ENCODE measurements around the gene SPRING1.

Gene SPRING1

GRCh38 chr12:116709768-116710167 lies 28.1 kb downstream of the SPRING1 start:
- DNase-seq: no peak

GRCh38 chr12:116708826-116709756 lies 28.8 kb downstream of the SPRING1 start:
- DNase-seq: peak; percentile 63

- no peak for DNase-seq
Measured at GRCh38 chr12:116707751-116708150, 30.1 kb downstream of the SPRING1 start.

GRCh38 chr12:116703214-116703795 lies 34.6 kb downstream of the SPRING1 start:
- DNase-seq: peak; percentile 47

- DNase-seq: no peak
Measured at GRCh38 chr12:116701432-116701831, 36.4 kb downstream of the SPRING1 start.

- no peak for DNase-seq
Measured at GRCh38 chr12:116700066-116700465, 37.8 kb downstream of the SPRING1 start.

- DNase-seq: no peak
Measured at GRCh38 chr12:116698554-116699075, 39.3 kb downstream of the SPRING1 start.

GRCh38 chr12:116698116-116698515 lies 39.8 kb downstream of the SPRING1 start:
- no peak for DNase-seq

GRCh38 chr12:116697716-116698115 lies 40.2 kb downstream of the SPRING1 start:
- peak; percentile 48 for DNase-seq

- no peak for DNase-seq
Measured at GRCh38 chr12:116697305-116697704, 40.6 kb downstream of the SPRING1 start.

GRCh38 chr12:116695464-116695725 lies 42.5 kb downstream of the SPRING1 start:
- DNase-seq: no peak

GRCh38 chr12:116694653-116695463 lies 43.0 kb downstream of the SPRING1 start:
- DNase-seq: no peak

- DNase-seq: peak; percentile 40
Measured at GRCh38 chr12:116693286-116694227, 44.3 kb downstream of the SPRING1 start.

GRCh38 chr12:116692605-116693004 lies 45.3 kb downstream of the SPRING1 start:
- no peak for DNase-seq

- DNase-seq: no peak
Measured at GRCh38 chr12:116691636-116692035, 46.2 kb downstream of the SPRING1 start.

GRCh38 chr12:116691205-116691604 lies 46.7 kb downstream of the SPRING1 start:
- DNase-seq: no peak

GRCh38 chr12:116689979-116690744 lies 47.7 kb downstream of the SPRING1 start:
- peak; percentile 58 for DNase-seq

GRCh38 chr12:116689521-116689920 lies 48.3 kb downstream of the SPRING1 start:
- DNase-seq: no peak

Measured in right kidney (tissue), 1 donor.